ENCODE measurements around the gene OR52E5.

GRCh38 chr11:5892908-5893307 lies at the start of gene OR52E5:
- TF ChIP-seq EZH2 (IDR thresholded peaks at IDR 0.05) (no peak), FOXP2 (optimal IDR thresholded peaks at IDR 0.05; ENCODE audit: control extremely low read depth, extremely low read length, insufficient read depth) (no peak)
